RWPE1 (cell line): ENCODE measurements around the gene EDN3.

ENCODE experiments used
- CTCF ChIA-PET: fragments of 350-600 bp; sonication (Branson Sonifier 250); formaldehyde crosslinking; extraction: SDS; loops from one replicate; lab custom pipeline; 2021; lab: Yijun Ruan, JAX
- POLR2A ChIA-PET: fragments of 400-600 bp; formaldehyde crosslinking; extraction: SDS; loops from one replicate; lab custom pipeline; 2020; ENCODE audit warnings: antibody characterized with exemption; ENCODE audit not compliant: low non-redundant PET; lab: Yijun Ruan, JAX
- DNase-seq: peaks from one replicate; pipeline ENCODE4 v3.0.0; 2012; ENCODE audit warnings: low spot score
- H3K27ac ChIP-seq: fragments of 450-650 bp; 2 replicates; pipeline ENCODE4 v1.5.1; 2017
- CTCF ChIP-seq: fragments of 450-650 bp; conservative IDR thresholded peaks from 2 replicates; pipeline ENCODE4 v1.5.1; 2017; ENCODE audit warnings: low read depth, mild to moderate bottlenecking

EDN3 gene

GRCh38 chr20:59316911-59317731 is 16.7 kb downstream of the EDN3 start:
- TF ChIP-seq CTCF, result no peak
- no peak for DNase-seq
- ChIA-PET CTCF (no interaction called here), POLR2A (no interaction called here)
- H3K27ac ChIP-seq, result no peak overlapping the region

- POLR2A ChIA-PET, result no interaction called here
- DNase-seq, result no peak
- CTCF ChIA-PET, result interaction anchor here (0.6 kb wide), 1 partner anchor 438 kb away, joined by 4 read pairs; no protein-coding TSS in a partner anchor
- no peak overlapping the region for H3K27ac ChIP-seq
- no peak for TF ChIP-seq CTCF
Measured at GRCh38 chr20:59318201-59318790, 17.9 kb downstream of the EDN3 start.

- ChIA-PET POLR2A (no interaction called here), CTCF (interaction anchor here (0.6 kb wide), 1 partner anchor 439 kb away, joined by 4 read pairs; no protein-coding TSS in a partner anchor)
- no peak for DNase-seq
- no peak overlapping the region for H3K27ac ChIP-seq
- no peak for TF ChIP-seq CTCF
Measured at GRCh38 chr20:59318803-59319202, 18.4 kb downstream of the EDN3 start.

- H3K27ac ChIP-seq, result no peak overlapping the region
- ChIA-PET POLR2A (no interaction called here), CTCF (no interaction called here)
- no peak for DNase-seq
- TF ChIP-seq CTCF, result no peak
Measured at GRCh38 chr20:59320426-59320825, 20.0 kb downstream of the EDN3 start.

GRCh38 chr20:59320854-59321647 is 20.6 kb downstream of the EDN3 start:
- no peak overlapping the region for H3K27ac ChIP-seq
- DNase-seq, result no peak
- no peak for TF ChIP-seq CTCF
- CTCF ChIA-PET, result no interaction called here
- POLR2A ChIA-PET, result no interaction called here

- H3K27ac ChIP-seq, result no peak overlapping the region
- no peak for DNase-seq
- ChIA-PET POLR2A (no interaction called here), CTCF (interaction anchor here (0.5 to 1.0 kb wide), 2 partner anchors 12 to 442 kb away, joined by 4 to 5 read pairs; no protein-coding TSS in a partner anchor)
- TF ChIP-seq CTCF, result no peak
Measured at GRCh38 chr20:59322081-59322480, 21.7 kb downstream of the EDN3 start.
